A549 (cell line): ENCODE results near the gene TBCK. TPM values are rescaled to one million over a fixed set of nuclear protein-coding genes. Genes with fewer than 3 reads are reported as not detected.

ENCODE experiments used
- ATAC-seq, 2 experiments: fragments of 200-7000 bp in 1 of 2; fragments of >200 bp in 1 of 2; cut with Nextera tagmentation in 1 of 2; cut with Tn5 transposase in 1 of 2; 3 replicates each; pipeline versions ENCODE4 v1.8.0 to v1.9.1; 2018 to 2020; ENCODE audit warnings: mild to moderate bottlenecking in 1 of 2, moderate library complexity in 1 of 2
- CTCF ChIA-PET: fragments of 300-600 bp; sonication (Branson Sonifier 250); formaldehyde crosslinking; extraction: SDS; loops from one replicate; lab custom pipeline; 2021; ENCODE audit warnings: antibody characterized with exemption, inconsistent platforms; lab: Yijun Ruan, JAX
- POLR2A ChIA-PET: fragments of 350-600 bp; formaldehyde crosslinking; extraction: SDS; loops from one replicate; lab custom pipeline; 2021; ENCODE audit warnings: antibody characterized with exemption, inconsistent platforms; lab: Yijun Ruan, JAX
- DNase-seq, 2 experiments: peaks; one replicate each; pipeline versions ENCODE4 v3.0.0 to v3.0.0-alpha.2; 2011 to 2016; ENCODE audit warnings: low read depth in 1 of 2, low spot score in 1 of 2
- FAIRE-seq: peaks from 2 replicates; lab custom pipeline; 2011; peaks lifted over from hg19 to GRCh38; lab: Jason Lieb, UNC
- H3K27ac ChIP-seq, 2 experiments: fragments of >200 bp; sonication (Bioruptor Twin); formaldehyde crosslinking; 3 replicates each; pipeline ENCODE4 v1.5.1; 2016 to 2017
- H3K4me1 ChIP-seq: fragments of >200 bp; sonication (Bioruptor Twin); formaldehyde crosslinking; 3 replicates; pipeline ENCODE4 v1.6.1; 2016
- H3K4me2 ChIP-seq: fragments of >200 bp; sonication (Bioruptor Twin); formaldehyde crosslinking; 3 replicates; pipeline ENCODE4 v1.6.1; 2016
- H3K4me3 ChIP-seq: fragments of >200 bp; sonication (Bioruptor Twin); formaldehyde crosslinking; 3 replicates; pipeline ENCODE4 v1.5.1; 2016
- H3K9me3 ChIP-seq: fragments of >200 bp; sonication (Bioruptor Twin); formaldehyde crosslinking; 3 replicates; pipeline ENCODE4 v1.6.1; 2016
- BHLHE40 ChIP-seq: IDR thresholded peaks from 2 replicates; pipeline ENCODE4 v1.6.1; 2012; ENCODE audit warnings: low read depth, low read length, inconsistent platforms
- CEBPB ChIP-seq, 2 experiments: fragments of >200 bp in 1 of 2; sonication (Bioruptor Twin) in 1 of 2; formaldehyde crosslinking in 1 of 2; IDR thresholded peaks; 2 replicates each; pipeline ENCODE4 v1.6.1; 2012 to 2016
- CHD2 ChIP-seq: fragments of 150-350 bp; IDR thresholded peaks from 2 replicates; pipeline ENCODE4 v1.6.1; 2014; ENCODE audit warnings: low read length; ENCODE audit not compliant: partially characterized antibody
- FOSL2 ChIP-seq, 2 experiments: fragments of 450-650 bp in 1 of 2; fragments of >200 bp in 1 of 2; sonication (Bioruptor Twin) in 1 of 2; formaldehyde crosslinking; IDR thresholded peaks; 2 replicates each; pipeline versions ENCODE4 v1.5.0 to v1.6.1; 2016 to 2020; ENCODE audit warnings: mild to moderate bottlenecking in 1 of 2, moderate library complexity in 1 of 2
- HOXB13 ChIP-seq: fragments of 250-450 bp; sonication (Bioruptor Pico); IDR thresholded peaks from 2 replicates; pipeline ENCODE4 v1.5.0; 2020; ENCODE audit warnings: low read depth, mild to moderate bottlenecking, moderate library complexity
- JUN ChIP-seq, 2 experiments: fragments of >200 bp; sonication (Bioruptor Twin); formaldehyde crosslinking; IDR thresholded peaks; 2 replicates in 1 of 2; 3 replicates in 1 of 2; pipeline ENCODE4 v1.6.1; 2016 to 2017
- KDM1A ChIP-seq: fragments of 200-600 bp; sonication (generic); IDR thresholded peaks from 2 replicates; pipeline ENCODE4 v1.6.1; 2016; ENCODE audit warnings: low read depth, mild to moderate bottlenecking
- KDM5A ChIP-seq: fragments of 200-600 bp; sonication (generic); IDR thresholded peaks from 2 replicates; pipeline ENCODE4 v1.6.1; 2016; ENCODE audit warnings: antibody characterized with exemption, mild to moderate bottlenecking
- MAFK ChIP-seq: fragments of 450-650 bp; IDR thresholded peaks from 2 replicates; pipeline ENCODE4 v1.6.1; 2014; ENCODE audit not compliant: partially characterized antibody
- MAZ ChIP-seq: fragments of 150-350 bp; IDR thresholded peaks from 2 replicates; pipeline ENCODE4 v1.6.1; 2014; ENCODE audit warnings: antibody characterized with exemption, low read depth, low read length, borderline replicate concordance
- NFE2L2 ChIP-seq: fragments of 150-350 bp; conservative IDR thresholded peaks from 2 replicates; pipeline ENCODE4 v1.6.1; 2014; ENCODE audit warnings: low read length
- NPAS2 ChIP-seq: fragments of 250-450 bp; sonication (Bioruptor Pico); IDR thresholded peaks from 2 replicates; pipeline ENCODE4 v1.8.0; 2022; ENCODE audit warnings: mild to moderate bottlenecking, moderate library complexity, borderline replicate concordance
- PHF8 ChIP-seq: fragments of 200-600 bp; sonication (generic); IDR thresholded peaks from 2 replicates; pipeline ENCODE4 v1.6.1; 2016; ENCODE audit warnings: low read depth, mild to moderate bottlenecking, antibody characterized with exemption, moderate library complexity, borderline replicate concordance
- POLR2AphosphoS2 ChIP-seq: conservative IDR thresholded peaks from 2 replicates; pipeline ENCODE4 v1.6.1; 2012; ENCODE audit warnings: low read length, improper control_type of control experiment, inconsistent platforms
- RAD21 ChIP-seq, 2 experiments: fragments of >200 bp in 1 of 2; sonication (Bioruptor Twin) in 1 of 2; formaldehyde crosslinking in 1 of 2; IDR thresholded peaks in 1 of 2; conservative IDR thresholded peaks in 1 of 2; 2 replicates in 1 of 2; 3 replicates in 1 of 2; pipeline ENCODE4 v1.6.1; 2012 to 2018; ENCODE audit warnings: inconsistent platforms in 1 of 2
- SMC3 ChIP-seq: fragments of >200 bp; sonication (Bioruptor Twin); formaldehyde crosslinking; IDR thresholded peaks from 3 replicates; pipeline ENCODE4 v1.6.1; 2018; ENCODE audit warnings: inconsistent platforms
- SREBF2 ChIP-seq: fragments of 450-650 bp; IDR thresholded peaks from 2 replicates; pipeline ENCODE4 v1.6.1; 2014; ENCODE audit warnings: mild to moderate bottlenecking, moderate library complexity
- TFCP2L1 ChIP-seq: fragments of 250-450 bp; sonication (Bioruptor Pico); IDR thresholded peaks from 2 replicates; pipeline ENCODE4 v1.5.0; 2021; ENCODE audit warnings: mild to moderate bottlenecking
- TP53 ChIP-seq: fragments of 250-450 bp; sonication (Bioruptor Pico); IDR thresholded peaks from 2 replicates; pipeline ENCODE4 v1.5.0; 2021; ENCODE audit warnings: mild to moderate bottlenecking, moderate library complexity
- ZC3H11A ChIP-seq: fragments of 450-650 bp; IDR thresholded peaks from 2 replicates; pipeline ENCODE4 v1.6.1; 2014; ENCODE audit warnings: antibody characterized with exemption, mild to moderate bottlenecking
- ZFP36 ChIP-seq: fragments of 450-650 bp; IDR thresholded peaks from 2 replicates; pipeline ENCODE4 v1.6.1; 2014; ENCODE audit warnings: borderline replicate concordance; ENCODE audit not compliant: partially characterized antibody
- ZNF302 ChIP-seq: fragments of 250-450 bp; sonication (Bioruptor Pico); IDR thresholded peaks from 2 replicates; pipeline ENCODE4 v1.9.0; 2021; ENCODE audit warnings: inconsistent platforms, mild to moderate bottlenecking, moderate library complexity
- WGBS: methylation state at CpG from one replicate; pipeline ENCODE4 v1.1.6; 2017; ENCODE audit errors: missing lambda C conversion rate; 5-methylcytosine and 5-hydroxymethylcytosine counted together
- polyA plus RNA-seq, 4 experiments: library from polyadenylated mRNA; depleted of rRNA in 3 of 4; stranded (reverse); fragments of >200 nt; fragmentation: RNase III in 1 of 4; extraction: RNeasy Plus Mini Kit Qiagen cat#74134 plus additional on column Dnase treatment in 1 of 4; gene quantifications; 2 replicates in 3 of 4; 3 replicates in 1 of 4; pipeline ENCODE4 v1.2.3, GENCODE V29; 2011 to 2017
- TF ChIP-seq, protein P1 (sequence below): fragments of 150-350 bp; IDR thresholded peaks from 2 replicates; pipeline ENCODE4 v1.6.1; 2014; ENCODE audit warnings: low read depth, mild to moderate bottlenecking, low read length
- TF ChIP-seq, protein P2 (sequence below): fragments of >200 bp; sonication (Bioruptor Twin); formaldehyde crosslinking; IDR thresholded peaks from 3 replicates; pipeline ENCODE4 v1.6.1; 2016
- TF ChIP-seq, protein P3 (sequence below): IDR thresholded peaks from 2 replicates; pipeline ENCODE4 v1.6.1; 2012
- TF ChIP-seq, protein P4 (sequence below): fragments of >200 bp; sonication (Bioruptor Twin); formaldehyde crosslinking; IDR thresholded peaks from 3 replicates; pipeline ENCODE4 v1.5.1; 2016

TBCK gene
- polyA plus RNA-seq, 2 of the 4 experiments (the other 2 are of a cell fraction) = 3.9 to 18.4 TPM

DNA sequence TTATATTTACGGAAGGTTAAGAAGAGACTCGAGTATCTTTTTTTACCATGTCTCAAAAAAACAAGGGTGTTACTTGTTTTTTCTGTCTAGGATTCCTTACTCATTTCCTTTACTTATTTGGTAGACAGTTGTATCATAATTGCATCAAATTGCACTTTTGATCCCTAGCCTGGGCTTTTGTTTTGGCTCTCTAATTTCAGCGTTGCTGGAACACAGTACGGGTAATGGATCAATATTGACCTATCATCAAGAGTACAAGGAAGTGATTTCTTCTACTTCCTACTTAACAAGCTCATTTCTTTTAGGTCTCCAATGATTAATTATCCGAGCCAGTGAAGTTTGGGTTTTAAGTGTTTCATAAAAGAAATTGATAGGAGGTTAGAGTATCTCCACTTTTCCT, 17.2 kb upstream of the TBCK start:
- H3K4me2 ChIP-seq = no peak overlapping the region
- no peak overlapping the region for H3K27ac ChIP-seq
- TF ChIP-seq KDM1A (no peak), TFCP2L1 (CRISPR knock-in tag) (no peak), CHD2 (no peak), ZNF302 (CRISPR knock-in tag) (no peak), MAZ (no peak), HOXB13 (no peak), NFE2L2 (no peak)
- no peaks in the 10 kb centered on the region for H3K9me3 ChIP-seq
- no peak overlapping the region for H3K4me3 ChIP-seq
- ChIA-PET CTCF (no interaction called here), POLR2A (no interaction called here)
- ATAC-seq = no peak
- FAIRE-seq = no peak
- no peaks in the 10 kb centered on the region for H3K4me1 ChIP-seq
- WGBS = 92% methylated on average over 5 of the region's 5 CpGs
- no peak for DNase-seq

DNA sequence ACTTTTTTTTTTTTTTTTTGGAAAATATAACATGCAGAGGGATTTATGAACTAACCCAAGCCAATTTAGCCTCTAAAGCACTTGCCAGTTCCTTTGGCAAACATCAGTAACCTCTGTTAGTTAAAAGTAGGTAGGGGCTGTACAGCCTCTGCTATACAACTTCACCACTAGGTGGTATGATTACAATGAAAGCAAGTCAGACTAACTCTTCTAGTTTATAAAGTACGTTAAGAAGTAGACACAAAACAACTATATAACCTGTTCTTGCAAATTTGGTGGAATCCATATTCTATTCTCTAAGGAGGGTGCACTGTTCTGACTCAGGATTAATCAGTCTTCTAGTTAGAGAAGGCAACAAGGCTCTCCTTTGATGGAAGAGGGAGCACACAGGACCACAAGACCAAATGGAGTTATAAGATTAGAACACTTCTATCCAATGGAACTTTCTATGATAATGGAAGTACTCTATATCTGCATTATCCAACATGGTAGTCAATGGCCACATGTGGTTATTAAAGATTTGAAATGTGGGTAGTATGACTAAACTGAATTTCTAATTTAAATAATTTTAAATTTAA, 13.1 kb upstream of the TBCK start:
- POLR2A ChIA-PET = interaction anchor here (1.6 kb wide), 1 partner anchor 13 kb away, joined by 5 read pairs; the partner anchor contains the start of gene TBCK
- WGBS = 25% methylated on average over 1 of the region's 1 CpG
- DNase-seq = peak; percentile 18 to 46

DNA sequence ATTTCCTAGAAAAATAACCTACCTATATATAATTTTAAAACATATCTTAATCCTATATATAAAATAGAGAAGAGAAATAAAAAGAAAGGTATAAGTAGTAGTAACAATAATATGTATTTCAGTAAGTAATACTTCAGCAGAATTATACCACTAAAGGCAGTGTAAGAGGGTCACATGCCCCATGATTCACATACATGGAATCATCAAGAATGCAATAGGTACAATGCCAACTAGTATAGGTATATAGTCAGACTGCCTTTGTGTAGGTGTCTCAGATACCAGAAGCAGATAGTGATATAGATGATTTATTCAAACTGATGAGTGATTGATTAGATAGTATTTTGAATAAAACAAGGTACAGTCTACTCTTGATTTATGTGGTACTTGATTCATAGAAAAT, 9.8 kb upstream of the TBCK start:
- ATAC-seq (no peak), FAIRE-seq (no peak), DNase-seq (no peak)
- TF ChIP-seq NFE2L2 = no peak
- TF ChIP-seq ZC3H11A = no peak
- TF ChIP-seq, protein P1, sequence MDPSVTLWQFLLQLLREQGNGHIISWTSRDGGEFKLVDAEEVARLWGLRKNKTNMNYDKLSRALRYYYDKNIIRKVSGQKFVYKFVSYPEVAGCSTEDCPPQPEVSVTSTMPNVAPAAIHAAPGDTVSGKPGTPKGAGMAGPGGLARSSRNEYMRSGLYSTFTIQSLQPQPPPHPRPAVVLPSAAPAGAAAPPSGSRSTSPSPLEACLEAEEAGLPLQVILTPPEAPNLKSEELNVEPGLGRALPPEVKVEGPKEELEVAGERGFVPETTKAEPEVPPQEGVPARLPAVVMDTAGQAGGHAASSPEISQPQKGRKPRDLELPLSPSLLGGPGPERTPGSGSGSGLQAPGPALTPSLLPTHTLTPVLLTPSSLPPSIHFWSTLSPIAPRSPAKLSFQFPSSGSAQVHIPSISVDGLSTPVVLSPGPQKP = no peak
- TF ChIP-seq BHLHE40 = no peak
- no peak for TF ChIP-seq ZFP36
- no peak for TF ChIP-seq KDM5A
- TF ChIP-seq NPAS2 (CRISPR knock-in tag) = no peak
- no peak for TF ChIP-seq CHD2
- Histone ChIP-seq H3K4me3 (no peak overlapping the region), H3K27ac (no peak overlapping the region), H3K4me2 (no peak overlapping the region), H3K4me1 (peaks cover 24% of the 10 kb centered on the region), H3K9me3 (no peaks in the 10 kb centered on the region)
- POLR2A ChIA-PET = no interaction called here
- CTCF ChIA-PET = no interaction called here

More for the DNA sequence above, 13.1 kb upstream of the TBCK start:
- FAIRE-seq (no peak), ATAC-seq (peak; percentile 81 to 91; a peak in 5 of 6 replicates)
- Histone ChIP-seq H3K4me3 (no peak overlapping the region), H3K4me2 (no peak overlapping the region), H3K9me3 (no peaks in the 10 kb centered on the region)
- TF ChIP-seq TFCP2L1 (CRISPR knock-in tag) (no peak), FOSL2 (IDR thresholded peaks at IDR 0.05) (no peak), FOSL2 (CRISPR knock-in tag; IDR thresholded peaks at IDR 0.05) (no peak), CEBPB (IDR thresholded peaks at IDR 0.05) (no peak), RAD21 (conservative IDR thresholded peaks at IDR 0.05 in 1 of 2, IDR thresholded peaks at IDR 0.05 in 1 of 2) (peak; percentile 34 to 41; a peak in 3 of 5 replicates), TP53 (CRISPR knock-in tag) (no peak), MAFK (no peak), SREBF2 (no peak), POLR2AphosphoS2 (no peak), PHF8 (no peak), JUN (IDR thresholded peaks at IDR 0.05) (no peak), SMC3 (peak; percentile 45)
- TF ChIP-seq, protein P2, sequence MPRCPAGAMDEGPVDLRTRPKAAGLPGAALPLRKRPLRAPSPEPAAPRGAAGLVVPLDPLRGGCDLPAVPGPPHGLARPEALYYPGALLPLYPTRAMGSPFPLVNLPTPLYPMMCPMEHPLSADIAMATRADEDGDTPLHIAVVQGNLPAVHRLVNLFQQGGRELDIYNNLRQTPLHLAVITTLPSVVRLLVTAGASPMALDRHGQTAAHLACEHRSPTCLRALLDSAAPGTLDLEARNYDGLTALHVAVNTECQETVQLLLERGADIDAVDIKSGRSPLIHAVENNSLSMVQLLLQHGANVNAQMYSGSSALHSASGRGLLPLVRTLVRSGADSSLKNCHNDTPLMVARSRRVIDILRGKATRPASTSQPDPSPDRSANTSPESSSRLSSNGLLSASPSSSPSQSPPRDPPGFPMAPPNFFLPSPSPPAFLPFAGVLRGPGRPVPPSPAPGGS = no peak
- TF ChIP-seq, protein P3, sequence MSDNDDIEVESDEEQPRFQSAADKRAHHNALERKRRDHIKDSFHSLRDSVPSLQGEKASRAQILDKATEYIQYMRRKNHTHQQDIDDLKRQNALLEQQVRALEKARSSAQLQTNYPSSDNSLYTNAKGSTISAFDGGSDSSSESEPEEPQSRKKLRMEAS = no peak
- TF ChIP-seq, protein P4, sequence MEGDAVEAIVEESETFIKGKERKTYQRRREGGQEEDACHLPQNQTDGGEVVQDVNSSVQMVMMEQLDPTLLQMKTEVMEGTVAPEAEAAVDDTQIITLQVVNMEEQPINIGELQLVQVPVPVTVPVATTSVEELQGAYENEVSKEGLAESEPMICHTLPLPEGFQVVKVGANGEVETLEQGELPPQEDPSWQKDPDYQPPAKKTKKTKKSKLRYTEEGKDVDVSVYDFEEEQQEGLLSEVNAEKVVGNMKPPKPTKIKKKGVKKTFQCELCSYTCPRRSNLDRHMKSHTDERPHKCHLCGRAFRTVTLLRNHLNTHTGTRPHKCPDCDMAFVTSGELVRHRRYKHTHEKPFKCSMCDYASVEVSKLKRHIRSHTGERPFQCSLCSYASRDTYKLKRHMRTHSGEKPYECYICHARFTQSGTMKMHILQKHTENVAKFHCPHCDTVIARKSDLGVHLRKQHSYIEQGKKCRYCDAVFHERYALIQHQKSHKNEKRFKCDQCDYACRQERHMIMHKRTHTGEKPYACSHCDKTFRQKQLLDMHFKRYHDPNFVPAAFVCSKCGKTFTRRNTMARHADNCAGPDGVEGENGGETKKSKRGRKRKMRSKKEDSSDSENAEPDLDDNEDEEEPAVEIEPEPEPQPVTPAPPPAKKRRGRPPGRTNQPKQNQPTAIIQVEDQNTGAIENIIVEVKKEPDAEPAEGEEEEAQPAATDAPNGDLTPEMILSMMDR = peak; percentile 55
- TF ChIP-seq, all 56 proteins: peak for 3
- H3K4me1 ChIP-seq = peaks cover 6% of the 10 kb centered on the region; the same call in 2 of the 3 replicates
- H3K27ac ChIP-seq = no peak overlapping the region
- CTCF ChIA-PET = interaction anchor here (0.6 to 1.8 kb wide), 8 partner anchors 12 to 868 kb away, joined by 3 to 5 read pairs (median 4); partner anchors contain the start of genes AIMP1 and GIMD1
